PFSK-1 (cell line): ENCODE measurements around the gene TSPO.

Experiments used
- FOXP2 ChIP-seq: optimal IDR thresholded peaks from 2 replicates; pipeline ENCODE3; 2011; ENCODE audit warnings: borderline replicate concordance, control low read depth, inconsistent platforms; ENCODE audit not compliant: insufficient read depth; ENCODE audit errors: extremely low read length, extremely low read depth
- POLR2AphosphoS5 ChIP-seq: IDR thresholded peaks from 2 replicates; pipeline ENCODE4 v1.6.1; 2012; ENCODE audit warnings: low read depth, mild to moderate bottlenecking, control low read depth, low read length, moderate library complexity
- REST ChIP-seq, 2 experiments: IDR thresholded peaks; 2 replicates each; pipeline versions ENCODE4 v1.6.1 to v1.8.0; 2011 to 2012; ENCODE audit warnings: low read depth in 2 of 2, low read length in 2 of 2, control low read depth in 1 of 2, inconsistent platforms in 1 of 2, mild to moderate bottlenecking in 1 of 2, moderate library complexity in 1 of 2; ENCODE audit not compliant: insufficient read depth in 1 of 2
- SIN3A ChIP-seq: IDR thresholded peaks from 2 replicates; pipeline ENCODE4 v1.6.1; 2012; ENCODE audit warnings: mild to moderate bottlenecking, low read length, moderate library complexity, borderline replicate concordance; ENCODE audit not compliant: insufficient read depth
- TAF1 ChIP-seq: IDR thresholded peaks from 2 replicates; pipeline ENCODE4 v1.6.1; 2012; ENCODE audit warnings: low read length, control low read depth, borderline replicate concordance; ENCODE audit not compliant: insufficient read depth

Gene TSPO

GRCh38 chr22:43142880-43143562 lies 8.3 kb upstream of the TSPO start, which contains the start of gene MCAT:
MCAT (minus strand) TSS chr22:43143398; CDS start chr22:43143348, 50 bp downstream.
- peak; percentile 86 for TF ChIP-seq FOXP2
- TF ChIP-seq POLR2AphosphoS5 = peak; percentile 19
- peak; percentile 63 for TF ChIP-seq TAF1
- no peak for TF ChIP-seq REST (IDR thresholded peaks at IDR 0.05; ENCODE audit: insufficient read depth in 1 of 2, low read depth in 2 of 2, low read length in 2 of 2)

GRCh38 chr22:43144949-43145348 lies 6.4 kb upstream of the TSPO start:
- no peak for TF ChIP-seq POLR2AphosphoS5
- no peak for TF ChIP-seq REST (IDR thresholded peaks at IDR 0.05; ENCODE audit: insufficient read depth in 1 of 2, low read depth in 2 of 2, low read length in 2 of 2)
- no peak for TF ChIP-seq TAF1
- no peak for TF ChIP-seq SIN3A
- no peak for TF ChIP-seq FOXP2

- TF ChIP-seq REST (IDR thresholded peaks at IDR 0.05; ENCODE audit: insufficient read depth in 1 of 2, low read depth in 2 of 2, low read length in 2 of 2) = no peak
- TF ChIP-seq SIN3A = no peak
- TF ChIP-seq POLR2AphosphoS5 = no peak
- no peak for TF ChIP-seq FOXP2
- no peak for TF ChIP-seq TAF1
Measured at GRCh38 chr22:43147821-43148220, 3.5 kb upstream of the TSPO start.

GRCh38 chr22:43148581-43148980 lies 2.8 kb upstream of the TSPO start:
- TF ChIP-seq REST (IDR thresholded peaks at IDR 0.05; ENCODE audit: insufficient read depth in 1 of 2, low read depth in 2 of 2, low read length in 2 of 2) (no peak), POLR2AphosphoS5 (no peak), SIN3A (no peak), FOXP2 (no peak), TAF1 (no peak)
